GM12865 (cell line): Measurements from ENCODE around the gene ZMIZ1.

ENCODE experiments used
- DNase-seq: peaks from one replicate; pipeline ENCODE4 v3.0.0; 2010; ENCODE audit warnings: low read depth
- H3K4me3 ChIP-seq: 2 replicates; pipeline ENCODE4 v1.5.1; 2011; ENCODE audit warnings: mild to moderate bottlenecking, low read depth, low read length, control low read depth
- CTCF ChIP-seq: IDR thresholded peaks from 2 replicates; pipeline ENCODE4 v1.5.1; 2011; ENCODE audit warnings: low read length, control low read depth, low read depth, inconsistent platforms; ENCODE audit not compliant: insufficient read depth; ENCODE audit errors: missing control alignments

The ZMIZ1 gene

GRCh38 chr10:79304479-79305087 is 235.8 kb downstream of the ZMIZ1 start:
- TF ChIP-seq CTCF: no peak
- no peak for DNase-seq
- H3K4me3 ChIP-seq: no peak overlapping the region

- H3K4me3 ChIP-seq: no peak overlapping the region
- no peak for DNase-seq
- TF ChIP-seq CTCF: no peak
Measured at GRCh38 chr10:79305515-79305914, 236.7 kb downstream of the ZMIZ1 start.

- H3K4me3 ChIP-seq: no peak overlapping the region
- no peak for DNase-seq
- no peak for TF ChIP-seq CTCF
Measured at GRCh38 chr10:79305988-79306387, 237.2 kb downstream of the ZMIZ1 start.

- TF ChIP-seq CTCF: no peak
- DNase-seq: no peak
- H3K4me3 ChIP-seq: no peak overlapping the region
Measured at GRCh38 chr10:79306644-79307220, 238.0 kb downstream of the ZMIZ1 start.

GRCh38 chr10:79308016-79308415 is 239.2 kb downstream of the ZMIZ1 start:
- H3K4me3 ChIP-seq: no peak overlapping the region
- DNase-seq: no peak
- TF ChIP-seq CTCF: no peak

- no peak for DNase-seq
- H3K4me3 ChIP-seq: no peak overlapping the region
- no peak for TF ChIP-seq CTCF
Measured at GRCh38 chr10:79308969-79309665, 240.4 kb downstream of the ZMIZ1 start.
